Measurements from ENCODE around the gene PPP4R2. TPM values are rescaled to one million over a fixed set of nuclear protein-coding genes. Genes with fewer than 3 reads are reported as not detected.

PPP4R2 gene
- total and polyA plus RNA-seq, 2 of the 8 experiments (the other 6 are each of a cell fraction or from before 2014, with no cell fraction given): 11.5 to 89.9 TPM

DNA sequence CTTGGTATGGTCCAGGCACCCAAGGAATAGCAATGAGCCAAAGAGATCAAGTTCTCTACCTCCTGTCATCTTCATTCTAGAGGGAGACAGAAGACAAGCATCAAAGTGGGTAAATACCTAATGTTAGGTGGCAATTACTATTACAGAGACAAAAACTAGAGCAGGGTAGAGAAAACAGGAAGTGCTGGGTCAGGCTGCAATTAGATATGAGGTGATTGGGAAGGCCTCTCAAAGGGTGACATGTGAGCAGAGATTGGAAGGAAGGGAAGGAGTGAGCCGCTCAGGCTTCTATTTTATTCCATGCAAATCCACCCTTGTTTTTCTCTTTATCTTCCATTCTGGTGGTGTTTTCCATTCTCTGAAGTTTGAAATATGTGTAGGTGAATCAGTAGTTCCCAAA lies 102.3 kb downstream of the PPP4R2 start (continued):
- TF ChIP-seq, protein P1, sequence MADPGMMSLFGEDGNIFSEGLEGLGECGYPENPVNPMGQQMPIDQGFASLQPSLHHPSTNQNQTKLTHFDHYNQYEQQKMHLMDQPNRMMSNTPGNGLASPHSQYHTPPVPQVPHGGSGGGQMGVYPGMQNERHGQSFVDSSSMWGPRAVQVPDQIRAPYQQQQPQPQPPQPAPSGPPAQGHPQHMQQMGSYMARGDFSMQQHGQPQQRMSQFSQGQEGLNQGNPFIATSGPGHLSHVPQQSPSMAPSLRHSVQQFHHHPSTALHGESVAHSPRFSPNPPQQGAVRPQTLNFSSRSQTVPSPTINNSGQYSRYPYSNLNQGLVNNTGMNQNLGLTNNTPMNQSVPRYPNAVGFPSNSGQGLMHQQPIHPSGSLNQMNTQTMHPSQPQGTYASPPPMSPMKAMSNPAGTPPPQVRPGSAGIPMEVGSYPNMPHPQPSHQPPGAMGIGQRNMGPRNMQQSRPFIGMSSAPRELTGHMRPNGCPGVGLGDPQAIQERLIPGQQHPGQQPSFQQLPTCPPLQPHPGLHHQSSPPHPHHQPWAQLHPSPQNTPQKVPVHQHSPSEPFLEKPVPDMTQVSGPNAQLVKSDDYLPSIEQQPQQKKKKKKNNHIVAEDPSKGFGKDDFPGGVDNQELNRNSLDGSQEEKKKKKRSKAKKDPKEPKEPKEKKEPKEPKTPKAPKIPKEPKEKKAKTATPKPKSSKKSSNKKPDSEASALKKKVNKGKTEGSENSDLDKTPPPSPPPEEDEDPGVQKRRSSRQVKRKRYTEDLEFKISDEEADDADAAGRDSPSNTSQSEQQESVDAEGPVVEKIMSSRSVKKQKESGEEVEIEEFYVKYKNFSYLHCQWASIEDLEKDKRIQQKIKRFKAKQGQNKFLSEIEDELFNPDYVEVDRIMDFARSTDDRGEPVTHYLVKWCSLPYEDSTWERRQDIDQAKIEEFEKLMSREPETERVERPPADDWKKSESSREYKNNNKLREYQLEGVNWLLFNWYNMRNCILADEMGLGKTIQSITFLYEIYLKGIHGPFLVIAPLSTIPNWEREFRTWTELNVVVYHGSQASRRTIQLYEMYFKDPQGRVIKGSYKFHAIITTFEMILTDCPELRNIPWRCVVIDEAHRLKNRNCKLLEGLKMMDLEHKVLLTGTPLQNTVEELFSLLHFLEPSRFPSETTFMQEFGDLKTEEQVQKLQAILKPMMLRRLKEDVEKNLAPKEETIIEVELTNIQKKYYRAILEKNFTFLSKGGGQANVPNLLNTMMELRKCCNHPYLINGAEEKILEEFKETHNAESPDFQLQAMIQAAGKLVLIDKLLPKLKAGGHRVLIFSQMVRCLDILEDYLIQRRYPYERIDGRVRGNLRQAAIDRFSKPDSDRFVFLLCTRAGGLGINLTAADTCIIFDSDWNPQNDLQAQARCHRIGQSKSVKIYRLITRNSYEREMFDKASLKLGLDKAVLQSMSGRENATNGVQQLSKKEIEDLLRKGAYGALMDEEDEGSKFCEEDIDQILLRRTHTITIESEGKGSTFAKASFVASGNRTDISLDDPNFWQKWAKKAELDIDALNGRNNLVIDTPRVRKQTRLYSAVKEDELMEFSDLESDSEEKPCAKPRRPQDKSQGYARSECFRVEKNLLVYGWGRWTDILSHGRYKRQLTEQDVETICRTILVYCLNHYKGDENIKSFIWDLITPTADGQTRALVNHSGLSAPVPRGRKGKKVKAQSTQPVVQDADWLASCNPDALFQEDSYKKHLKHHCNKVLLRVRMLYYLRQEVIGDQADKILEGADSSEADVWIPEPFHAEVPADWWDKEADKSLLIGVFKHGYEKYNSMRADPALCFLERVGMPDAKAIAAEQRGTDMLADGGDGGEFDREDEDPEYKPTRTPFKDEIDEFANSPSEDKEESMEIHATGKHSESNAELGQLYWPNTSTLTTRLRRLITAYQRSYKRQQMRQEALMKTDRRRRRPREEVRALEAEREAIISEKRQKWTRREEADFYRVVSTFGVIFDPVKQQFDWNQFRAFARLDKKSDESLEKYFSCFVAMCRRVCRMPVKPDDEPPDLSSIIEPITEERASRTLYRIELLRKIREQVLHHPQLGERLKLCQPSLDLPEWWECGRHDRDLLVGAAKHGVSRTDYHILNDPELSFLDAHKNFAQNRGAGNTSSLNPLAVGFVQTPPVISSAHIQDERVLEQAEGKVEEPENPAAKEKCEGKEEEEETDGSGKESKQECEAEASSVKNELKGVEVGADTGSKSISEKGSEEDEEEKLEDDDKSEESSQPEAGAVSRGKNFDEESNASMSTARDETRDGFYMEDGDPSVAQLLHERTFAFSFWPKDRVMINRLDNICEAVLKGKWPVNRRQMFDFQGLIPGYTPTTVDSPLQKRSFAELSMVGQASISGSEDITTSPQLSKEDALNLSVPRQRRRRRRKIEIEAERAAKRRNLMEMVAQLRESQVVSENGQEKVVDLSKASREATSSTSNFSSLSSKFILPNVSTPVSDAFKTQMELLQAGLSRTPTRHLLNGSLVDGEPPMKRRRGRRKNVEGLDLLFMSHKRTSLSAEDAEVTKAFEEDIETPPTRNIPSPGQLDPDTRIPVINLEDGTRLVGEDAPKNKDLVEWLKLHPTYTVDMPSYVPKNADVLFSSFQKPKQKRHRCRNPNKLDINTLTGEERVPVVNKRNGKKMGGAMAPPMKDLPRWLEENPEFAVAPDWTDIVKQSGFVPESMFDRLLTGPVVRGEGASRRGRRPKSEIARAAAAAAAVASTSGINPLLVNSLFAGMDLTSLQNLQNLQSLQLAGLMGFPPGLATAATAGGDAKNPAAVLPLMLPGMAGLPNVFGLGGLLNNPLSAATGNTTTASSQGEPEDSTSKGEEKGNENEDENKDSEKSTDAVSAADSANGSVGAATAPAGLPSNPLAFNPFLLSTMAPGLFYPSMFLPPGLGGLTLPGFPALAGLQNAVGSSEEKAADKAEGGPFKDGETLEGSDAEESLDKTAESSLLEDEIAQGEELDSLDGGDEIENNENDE (IDR thresholded peaks at IDR 0.05; ENCODE audit: insufficient replicate concordance, low read length): no peak
- no peak for TF ChIP-seq RFX5 (IDR thresholded peaks at IDR 0.05; ENCODE audit: borderline replicate concordance, low read depth, low read length)
- TF ChIP-seq, protein P2, sequence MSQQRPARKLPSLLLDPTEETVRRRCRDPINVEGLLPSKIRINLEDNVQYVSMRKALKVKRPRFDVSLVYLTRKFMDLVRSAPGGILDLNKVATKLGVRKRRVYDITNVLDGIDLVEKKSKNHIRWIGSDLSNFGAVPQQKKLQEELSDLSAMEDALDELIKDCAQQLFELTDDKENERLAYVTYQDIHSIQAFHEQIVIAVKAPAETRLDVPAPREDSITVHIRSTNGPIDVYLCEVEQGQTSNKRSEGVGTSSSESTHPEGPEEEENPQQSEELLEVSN (IDR thresholded peaks at IDR 0.05): no peak
- TF ChIP-seq, protein P3, sequence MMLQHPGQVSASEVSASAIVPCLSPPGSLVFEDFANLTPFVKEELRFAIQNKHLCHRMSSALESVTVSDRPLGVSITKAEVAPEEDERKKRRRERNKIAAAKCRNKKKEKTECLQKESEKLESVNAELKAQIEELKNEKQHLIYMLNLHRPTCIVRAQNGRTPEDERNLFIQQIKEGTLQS (IDR thresholded peaks at IDR 0.05; ENCODE audit: insufficient read depth, low read depth, low read length): no peak
- no peak for TF ChIP-seq SAP30 (IDR thresholded peaks at IDR 0.05; ENCODE audit: insufficient read depth, insufficient replicate concordance, low read length)
- TF ChIP-seq, protein P4, sequence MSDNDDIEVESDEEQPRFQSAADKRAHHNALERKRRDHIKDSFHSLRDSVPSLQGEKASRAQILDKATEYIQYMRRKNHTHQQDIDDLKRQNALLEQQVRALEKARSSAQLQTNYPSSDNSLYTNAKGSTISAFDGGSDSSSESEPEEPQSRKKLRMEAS (IDR thresholded peaks at IDR 0.05): no peak
- TF ChIP-seq JUND (IDR thresholded peaks at IDR 0.05; ENCODE audit: low read length): no peak
- TF ChIP-seq POLR2AphosphoS5 (IDR thresholded peaks at IDR 0.05; ENCODE audit: low read depth, low read length): no peak
- TF ChIP-seq PHF8 (conservative IDR thresholded peaks at IDR 0.05; ENCODE audit: low read depth, low read length): no peak
- no peak for TF ChIP-seq CTBP2 (IDR thresholded peaks at IDR 0.05; ENCODE audit: borderline replicate concordance, insufficient read depth, insufficient read length, low read length)

Measured in H1 (cell line).